WTC11 (cell line): Measurements from ENCODE around the gene VAC14. TPM values are rescaled to one million over a fixed set of nuclear protein-coding genes. Genes with fewer than 3 reads are reported as not detected.

Experiments used
- ATAC-seq: fragments of 200-7000 bp; cut with Tn5 transposase; 2 replicates; pipeline ENCODE4 v1.10.0; 2021; ENCODE audit warnings: mild to moderate bottlenecking, moderate library complexity
- CTCF ChIA-PET: fragments of 300-600 bp; sonication (Branson Sonifier 250); formaldehyde crosslinking; loops from one replicate; lab custom pipeline; 2021; ENCODE audit warnings: antibody characterized with exemption; lab: Charles Lee
- POLR2A ChIA-PET: fragments of 350-600 bp; sonication (Branson Sonifier 250); formaldehyde crosslinking; loops from one replicate; lab custom pipeline; 2021; ENCODE audit warnings: antibody characterized with exemption; lab: Charles Lee
- DNase-seq: peaks from one replicate; pipeline ENCODE4 v3.0.0; 2021; ENCODE audit warnings: low spot score
- H3K27ac Mint-ChIP-seq: 2 replicates; pipeline ENCODE4 v1.8.0; 2021; ENCODE audit warnings: mixed read lengths
- H3K27me3 Mint-ChIP-seq: 2 replicates; pipeline ENCODE4 v1.8.0; 2021; ENCODE audit warnings: low read depth, mild to moderate bottlenecking, moderate library complexity, mixed read lengths
- H3K36me3 Mint-ChIP-seq: 2 replicates; pipeline ENCODE4 v1.8.0; 2021; ENCODE audit warnings: mixed read lengths
- H3K4me1 Mint-ChIP-seq: 2 replicates; pipeline ENCODE4 v1.8.0; 2022; ENCODE audit warnings: mixed read lengths
- H3K4me3 Mint-ChIP-seq: 2 replicates; pipeline ENCODE4 v1.8.0; 2021; ENCODE audit warnings: mild to moderate bottlenecking, moderate library complexity, mixed read lengths
- H3K9me3 Mint-ChIP-seq: 2 replicates; pipeline ENCODE4 v1.8.0; 2021; ENCODE audit warnings: mixed read lengths
- E2F1 ChIP-seq: sonication (generic); formaldehyde crosslinking; IDR thresholded peaks from 2 replicates; pipeline ENCODE4 v1.8.0; 2022; ENCODE audit warnings: mild to moderate bottlenecking, missing genetic modification reagents
- E2F4 ChIP-seq: sonication (generic); formaldehyde crosslinking; IDR thresholded peaks from 2 replicates; pipeline ENCODE4 v1.8.1; 2022; ENCODE audit warnings: low read depth, mild to moderate bottlenecking, moderate library complexity, missing genetic modification reagents, borderline replicate concordance
- ELF4 ChIP-seq: sonication (generic); formaldehyde crosslinking; IDR thresholded peaks from 2 replicates; pipeline ENCODE4 v1.8.1; 2022; ENCODE audit warnings: low read depth, mild to moderate bottlenecking, moderate library complexity, missing genetic modification reagents
- ERG ChIP-seq: fragments of 250-450 bp; sonication (Bioruptor Pico); IDR thresholded peaks from 2 replicates; pipeline ENCODE4 v1.8.0; 2021; ENCODE audit warnings: mild to moderate bottlenecking
- ESRRA ChIP-seq: sonication (generic); formaldehyde crosslinking; IDR thresholded peaks from 2 replicates; pipeline ENCODE4 v1.8.1; 2022; ENCODE audit warnings: mild to moderate bottlenecking, missing genetic modification reagents, borderline replicate concordance
- IRF2 ChIP-seq: sonication (generic); formaldehyde crosslinking; IDR thresholded peaks from 2 replicates; pipeline ENCODE4 v1.8.0; 2022; ENCODE audit warnings: low read depth, missing genetic modification reagents, borderline replicate concordance
- NFE2L1 ChIP-seq: sonication (generic); formaldehyde crosslinking; IDR thresholded peaks from 2 replicates; pipeline ENCODE4 v1.8.1; 2023; ENCODE audit warnings: missing genetic modification reagents
- NR1H2 ChIP-seq: sonication (generic); formaldehyde crosslinking; IDR thresholded peaks from 2 replicates; pipeline ENCODE4 v1.9.0; 2021; ENCODE audit warnings: mild to moderate bottlenecking, moderate library complexity, missing genetic modification reagents
- PRDM15 ChIP-seq: sonication (generic); formaldehyde crosslinking; IDR thresholded peaks from 2 replicates; pipeline ENCODE4 v1.8.0; 2022; ENCODE audit warnings: missing genetic modification reagents
- SOX15 ChIP-seq: fragments of 250-450 bp; sonication (Bioruptor Pico); IDR thresholded peaks from 2 replicates; pipeline ENCODE4 v1.9.0; 2021; ENCODE audit warnings: mild to moderate bottlenecking
- TCF7 ChIP-seq: sonication (generic); formaldehyde crosslinking; IDR thresholded peaks from 2 replicates; pipeline ENCODE4 v1.8.0; 2022; ENCODE audit warnings: mild to moderate bottlenecking, low read depth, missing genetic modification reagents, moderate library complexity
- TEAD1 ChIP-seq: sonication (generic); formaldehyde crosslinking; IDR thresholded peaks from 2 replicates; pipeline ENCODE4 v1.8.0; 2022; ENCODE audit warnings: mild to moderate bottlenecking, missing genetic modification reagents
- ZNF138 ChIP-seq: sonication (generic); formaldehyde crosslinking; conservative IDR thresholded peaks from 2 replicates; pipeline ENCODE4 v1.8.1; 2022; ENCODE audit warnings: mild to moderate bottlenecking, moderate library complexity, missing genetic modification reagents
- ZNF219 ChIP-seq: sonication (generic); formaldehyde crosslinking; IDR thresholded peaks from 2 replicates; pipeline ENCODE4 v1.8.0; 2023; ENCODE audit warnings: missing genetic modification reagents, mild to moderate bottlenecking, borderline replicate concordance
- ZNF396 ChIP-seq: fragments of 250-450 bp; sonication (Bioruptor Pico); IDR thresholded peaks from 2 replicates; pipeline ENCODE4 v1.8.0; 2021; ENCODE audit warnings: mild to moderate bottlenecking, moderate library complexity, borderline replicate concordance
- ZNF416 ChIP-seq: fragments of 250-450 bp; sonication (Bioruptor Pico); IDR thresholded peaks from 2 replicates; pipeline ENCODE4 v1.9.0; 2021; ENCODE audit warnings: mild to moderate bottlenecking, inconsistent platforms
- ZNF512 ChIP-seq: sonication (generic); formaldehyde crosslinking; IDR thresholded peaks from 2 replicates; pipeline ENCODE4 v1.8.1; 2022; ENCODE audit warnings: missing genetic modification reagents, borderline replicate concordance
- total RNA-seq: library from RNA; stranded (reverse); gene quantifications from 3 replicates; pipeline ENCODE4 v1.2.3, GENCODE V29; 2021
- TF ChIP-seq, protein P1 (sequence below): fragments of 200-600 bp; IDR thresholded peaks from 2 replicates; pipeline ENCODE4 v1.8.0; 2022; ENCODE audit warnings: antibody characterized with exemption

The VAC14 gene
- total RNA-seq, 1 experiment from 2014 or later: 60.1 TPM

- POLR2A ChIA-PET: no interaction called here
- H3K27me3 Mint-ChIP-seq: no peaks in the 10 kb centered on the region
- ATAC-seq: no peak
- DNase-seq: no peak
- no peaks in the 10 kb centered on the region for H3K36me3 Mint-ChIP-seq
- TF ChIP-seq ERG (CRISPR knock-in tag) (no peak), PRDM15 (CRISPR knock-in tag) (no peak), ZNF396 (CRISPR knock-in tag) (no peak), SOX15 (no peak), E2F1 (CRISPR knock-in tag) (no peak), ZNF219 (CRISPR knock-in tag) (no peak), TEAD1 (CRISPR knock-in tag) (no peak), ZNF416 (CRISPR knock-in tag) (no peak), IRF2 (CRISPR knock-in tag) (no peak), NR1H2 (CRISPR knock-in tag) (no peak), ZNF512 (CRISPR knock-in tag) (no peak), ZNF138 (CRISPR knock-in tag) (no peak), NFE2L1 (CRISPR knock-in tag) (no peak), E2F4 (CRISPR knock-in tag) (no peak), ESRRA (CRISPR knock-in tag) (no peak), ELF4 (CRISPR knock-in tag) (no peak), TCF7 (CRISPR knock-in tag) (no peak)
- TF ChIP-seq, protein P1, sequence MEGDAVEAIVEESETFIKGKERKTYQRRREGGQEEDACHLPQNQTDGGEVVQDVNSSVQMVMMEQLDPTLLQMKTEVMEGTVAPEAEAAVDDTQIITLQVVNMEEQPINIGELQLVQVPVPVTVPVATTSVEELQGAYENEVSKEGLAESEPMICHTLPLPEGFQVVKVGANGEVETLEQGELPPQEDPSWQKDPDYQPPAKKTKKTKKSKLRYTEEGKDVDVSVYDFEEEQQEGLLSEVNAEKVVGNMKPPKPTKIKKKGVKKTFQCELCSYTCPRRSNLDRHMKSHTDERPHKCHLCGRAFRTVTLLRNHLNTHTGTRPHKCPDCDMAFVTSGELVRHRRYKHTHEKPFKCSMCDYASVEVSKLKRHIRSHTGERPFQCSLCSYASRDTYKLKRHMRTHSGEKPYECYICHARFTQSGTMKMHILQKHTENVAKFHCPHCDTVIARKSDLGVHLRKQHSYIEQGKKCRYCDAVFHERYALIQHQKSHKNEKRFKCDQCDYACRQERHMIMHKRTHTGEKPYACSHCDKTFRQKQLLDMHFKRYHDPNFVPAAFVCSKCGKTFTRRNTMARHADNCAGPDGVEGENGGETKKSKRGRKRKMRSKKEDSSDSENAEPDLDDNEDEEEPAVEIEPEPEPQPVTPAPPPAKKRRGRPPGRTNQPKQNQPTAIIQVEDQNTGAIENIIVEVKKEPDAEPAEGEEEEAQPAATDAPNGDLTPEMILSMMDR: no peak
- TF ChIP-seq, all 79 proteins: peak for 0
- Mint-ChIP-seq H3K27ac (no peak overlapping the region; the same call in 1 of the 2 replicates), H3K4me3 (no peak overlapping the region), H3K4me1 (peaks cover 48% of the 10 kb centered on the region), H3K9me3 (no peaks in the 10 kb centered on the region)
- CTCF ChIA-PET: interaction anchor here (1.0 to 1.5 kb wide), 2 partner anchors 21 to 80 kb away, joined by 3 read pairs; no protein-coding TSS in a partner anchor
Observed at GRCh38 chr16:70691223-70692129, 109.5 kb downstream of the VAC14 start.
